ELF-1 (cell line): ENCODE data around the gene EXOC5.

Experiments used
- DNase-seq: peaks from one replicate; pipeline ENCODE4 v3.0.0-alpha.2; 2016; ENCODE audit warnings: low read depth, low spot score

EXOC5 gene

GRCh38 chr14:57169901-57170300 lies 98.8 kb downstream of the EXOC5 start:
- no peak for DNase-seq

GRCh38 chr14:57168138-57168679 lies 100.5 kb downstream of the EXOC5 start:
- DNase-seq: no peak

GRCh38 chr14:57161583-57162234 lies 107.0 kb downstream of the EXOC5 start:
- no peak for DNase-seq

- DNase-seq: no peak
These were observed 108.4 kb downstream of the EXOC5 start for GRCh38 chr14:57160333-57160732.

- peak; percentile 10 for DNase-seq
These were observed 115.4 kb downstream of the EXOC5 start for GRCh38 chr14:57153286-57153685.
